Skeletal muscle tissue (tissue), 4 donors: ENCODE data around the gene FBXO31. TPM values are rescaled to one million over a fixed set of nuclear protein-coding genes. Genes with fewer than 3 reads are reported as not detected.

Source experiments
- H3K27ac ChIP-seq: one replicate; pipeline ENCODE4 v1.7.0; 2013; ENCODE audit warnings: mild to moderate bottlenecking, low read depth, low read length, inconsistent platforms
- H3K27me3 ChIP-seq, 3 donors: one replicate each; pipeline ENCODE4 v1.7.0; 2013; ENCODE audit warnings: low read length in 3 of 3; ENCODE audit not compliant: control insufficient read depth in 3 of 3, insufficient read depth in 3 of 3
- H3K36me3 ChIP-seq, 3 donors: one replicate each; pipeline ENCODE4 v1.7.0; 2013; ENCODE audit warnings: low read length in 3 of 3; ENCODE audit not compliant: control insufficient read depth in 3 of 3, insufficient read depth in 3 of 3
- H3K4me1 ChIP-seq, 3 donors: one replicate each; pipeline ENCODE4 v1.7.0; 2013; ENCODE audit warnings: low read length in 3 of 3, mild to moderate bottlenecking in 3 of 3; ENCODE audit not compliant: control insufficient read depth in 3 of 3, insufficient read depth in 3 of 3
- H3K4me3 ChIP-seq, 3 donors: one replicate each; pipeline ENCODE4 v1.7.0; 2013; ENCODE audit warnings: low read length in 3 of 3
- H3K9ac ChIP-seq, 3 donors: one replicate each; pipeline ENCODE4 v1.7.0; 2013; ENCODE audit warnings: low read length in 3 of 3, mild to moderate bottlenecking in 3 of 3, moderate library complexity in 2 of 3, low read depth in 1 of 3
- H3K9me3 ChIP-seq, 3 donors: one replicate each; pipeline ENCODE4 v1.7.0; 2013; ENCODE audit warnings: low read length in 3 of 3; ENCODE audit not compliant: control insufficient read depth in 3 of 3
- total RNA-seq: library from RNA; depleted of rRNA; stranded (reverse); fragments of >200 nt; gene quantifications from one replicate; pipeline ENCODE4 v1.2.3, GENCODE V29; 2014
- donor health status: Osteomylitis.

FBXO31 gene, protein sequence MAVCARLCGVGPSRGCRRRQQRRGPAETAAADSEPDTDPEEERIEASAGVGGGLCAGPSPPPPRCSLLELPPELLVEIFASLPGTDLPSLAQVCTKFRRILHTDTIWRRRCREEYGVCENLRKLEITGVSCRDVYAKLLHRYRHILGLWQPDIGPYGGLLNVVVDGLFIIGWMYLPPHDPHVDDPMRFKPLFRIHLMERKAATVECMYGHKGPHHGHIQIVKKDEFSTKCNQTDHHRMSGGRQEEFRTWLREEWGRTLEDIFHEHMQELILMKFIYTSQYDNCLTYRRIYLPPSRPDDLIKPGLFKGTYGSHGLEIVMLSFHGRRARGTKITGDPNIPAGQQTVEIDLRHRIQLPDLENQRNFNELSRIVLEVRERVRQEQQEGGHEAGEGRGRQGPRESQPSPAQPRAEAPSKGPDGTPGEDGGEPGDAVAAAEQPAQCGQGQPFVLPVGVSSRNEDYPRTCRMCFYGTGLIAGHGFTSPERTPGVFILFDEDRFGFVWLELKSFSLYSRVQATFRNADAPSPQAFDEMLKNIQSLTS
- total RNA-seq: 26.6 TPM

DNA sequence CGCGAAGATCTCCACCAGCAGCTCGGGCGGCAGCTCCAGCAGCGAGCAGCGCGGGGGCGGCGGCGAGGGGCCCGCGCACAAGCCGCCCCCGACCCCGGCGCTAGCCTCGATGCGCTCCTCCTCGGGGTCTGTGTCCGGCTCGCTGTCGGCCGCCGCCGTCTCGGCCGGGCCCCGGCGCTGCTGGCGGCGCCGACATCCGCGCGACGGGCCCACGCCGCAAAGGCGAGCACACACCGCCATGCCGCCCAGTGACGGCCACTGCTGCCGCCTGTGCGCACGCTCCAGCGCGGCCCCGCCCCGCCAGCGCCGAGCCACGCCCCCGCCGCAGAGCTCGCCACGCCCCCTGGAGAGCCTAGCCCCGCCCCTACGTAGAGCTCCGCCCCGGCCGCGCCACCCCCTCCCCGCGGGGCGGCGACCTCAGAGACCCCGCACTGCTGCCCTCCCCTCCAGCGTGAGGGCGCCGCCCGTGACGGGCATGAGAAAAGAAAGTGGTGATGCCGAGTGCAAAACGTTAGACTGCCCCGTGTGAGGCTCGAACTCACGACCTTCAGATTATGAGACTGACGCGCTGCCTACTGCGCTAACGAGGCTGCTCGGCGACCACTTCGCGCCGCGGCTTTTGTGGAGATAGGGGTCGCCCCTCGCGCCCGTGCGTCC lies at the start of gene FBXO31:
FBXO31 (minus strand) TSS at position 272 of the 657 bp plus-strand sequence; CDS start at position 240, 32 bp downstream.
- Histone ChIP-seq H3K4me1 (peaks cover 43 to 64% (median 47%) of the 10 kb centered on the region in 3 donors), H3K36me3 (peaks cover 0 to 2% (median 0%) of the 10 kb centered on the region in 3 donors), H3K4me3 (peak within 1 kb of the TSS; percentile 62 to 87 (median 80)), H3K9me3 (no peaks in the 10 kb centered on the region), H3K27ac (peak within 1 kb of the TSS; percentile 93), H3K27me3 (no peaks in the 10 kb centered on the region), H3K9ac (peak within 1 kb of the TSS; percentile 86 to 89 (median 88))

DNA sequence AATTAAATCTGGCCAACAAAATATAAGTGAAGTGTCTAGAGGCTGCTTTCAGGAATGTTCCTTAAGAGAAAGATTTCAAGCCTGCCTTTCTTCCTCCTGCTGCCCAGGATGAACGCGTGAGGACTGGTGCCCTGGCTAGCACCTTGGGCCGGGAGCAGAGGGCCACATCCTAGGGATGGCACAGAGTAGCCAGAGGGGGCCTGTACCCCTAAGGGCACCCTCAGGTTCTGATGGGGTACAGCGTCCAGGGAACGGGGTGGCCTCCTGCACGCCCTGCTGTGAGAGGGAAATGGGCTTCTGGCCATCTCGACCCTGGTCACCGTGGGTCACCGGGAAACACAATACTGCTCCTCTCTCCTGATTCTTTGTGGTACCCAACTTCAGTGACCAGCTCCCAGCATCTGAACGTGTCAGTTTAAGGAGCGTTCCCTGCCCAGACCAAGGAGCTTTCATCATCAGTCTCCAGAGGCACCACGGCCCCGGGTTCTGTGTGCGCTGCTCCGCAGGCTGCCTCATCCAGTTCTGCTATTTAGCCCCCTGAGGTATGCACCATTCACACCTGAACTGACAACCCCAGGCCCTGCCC lies 48.8 kb upstream of the FBXO31 start:
- H3K27me3 ChIP-seq: no peaks in the 10 kb centered on the region
- peaks cover 7 to 18% (median 13%) of the 10 kb centered on the region in 3 donors for H3K4me1 ChIP-seq
- no peak overlapping the region for H3K9ac ChIP-seq
- no peak overlapping the region for H3K27ac ChIP-seq
- no peak overlapping the region for H3K4me3 ChIP-seq
- peaks cover 4 to 13% (median 12%) of the 10 kb centered on the region in 3 donors for H3K36me3 ChIP-seq
- no peaks in the 10 kb centered on the region for H3K9me3 ChIP-seq

DNA sequence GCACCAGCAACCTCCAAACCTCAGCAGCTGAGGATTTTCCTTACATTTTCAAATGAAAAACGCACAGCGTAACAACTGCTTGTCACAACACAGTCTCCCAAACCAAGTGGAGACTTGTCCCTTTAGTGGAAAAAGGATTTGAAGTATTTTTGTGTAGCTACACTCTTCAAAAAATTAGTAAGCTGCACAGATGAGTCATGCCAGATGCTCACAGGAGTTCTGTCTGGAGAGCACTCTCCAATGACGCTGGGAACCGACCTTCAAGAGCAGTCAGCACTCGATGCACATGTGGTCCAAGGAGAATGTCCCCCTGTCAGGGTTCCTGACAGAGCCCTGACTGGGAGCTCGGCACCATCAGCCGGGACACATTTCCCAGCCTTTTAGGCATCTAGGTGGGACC lies 48.4 kb upstream of the FBXO31 start:
- Histone ChIP-seq H3K4me1 (peaks cover 7 to 18% (median 13%) of the 10 kb centered on the region in 3 donors), H3K9me3 (no peaks in the 10 kb centered on the region), H3K9ac (no peak overlapping the region), H3K27ac (no peak overlapping the region), H3K4me3 (no peak overlapping the region), H3K36me3 (peaks cover 4 to 14% (median 12%) of the 10 kb centered on the region in 3 donors), H3K27me3 (no peaks in the 10 kb centered on the region)

DNA sequence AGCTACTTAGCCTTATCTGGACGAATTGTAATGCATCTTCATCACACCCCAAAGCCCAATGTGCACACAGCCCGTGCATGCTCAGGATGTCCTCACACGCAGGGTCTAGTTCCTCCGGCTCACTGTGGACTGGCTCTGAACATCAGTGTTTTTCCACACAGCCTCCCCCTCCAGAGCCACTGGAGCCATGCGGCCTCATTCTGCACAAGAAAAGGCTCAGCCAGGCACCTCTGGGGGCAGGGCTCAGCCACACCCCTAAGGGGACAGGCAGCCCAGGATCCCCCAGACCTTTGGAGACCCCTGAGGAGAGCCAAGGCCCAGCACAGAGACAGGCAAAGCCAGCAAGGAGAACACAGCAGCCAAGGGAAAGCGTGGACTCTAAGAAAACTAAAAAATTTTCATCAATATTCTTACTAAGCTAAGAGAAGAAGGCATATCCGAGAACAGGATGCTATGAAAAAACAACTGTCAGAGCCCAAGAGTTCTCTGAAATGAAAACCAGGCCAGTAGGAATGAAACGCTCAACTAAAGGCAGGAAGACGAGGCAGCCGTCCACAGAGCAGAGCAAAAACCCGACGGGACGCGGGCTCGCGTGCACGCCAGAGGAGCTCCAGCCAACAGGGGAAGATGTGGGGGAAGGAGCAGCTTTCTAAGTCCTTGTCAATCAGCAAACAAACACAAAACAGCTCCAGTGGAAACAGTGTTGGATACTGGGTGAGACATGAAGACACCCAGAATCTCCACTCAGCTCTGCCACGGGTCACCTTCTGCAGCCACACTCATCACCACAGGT lies 43.0 kb upstream of the FBXO31 start:
- Histone ChIP-seq H3K9me3 (no peaks in the 10 kb centered on the region), H3K27me3 (no peaks in the 10 kb centered on the region), H3K27ac (no peak overlapping the region), H3K4me1 (no peaks in the 10 kb centered on the region), H3K36me3 (peaks cover 18 to 28% (median 25%) of the 10 kb centered on the region in 3 donors), H3K4me3 (no peak overlapping the region), H3K9ac (no peak overlapping the region)

DNA sequence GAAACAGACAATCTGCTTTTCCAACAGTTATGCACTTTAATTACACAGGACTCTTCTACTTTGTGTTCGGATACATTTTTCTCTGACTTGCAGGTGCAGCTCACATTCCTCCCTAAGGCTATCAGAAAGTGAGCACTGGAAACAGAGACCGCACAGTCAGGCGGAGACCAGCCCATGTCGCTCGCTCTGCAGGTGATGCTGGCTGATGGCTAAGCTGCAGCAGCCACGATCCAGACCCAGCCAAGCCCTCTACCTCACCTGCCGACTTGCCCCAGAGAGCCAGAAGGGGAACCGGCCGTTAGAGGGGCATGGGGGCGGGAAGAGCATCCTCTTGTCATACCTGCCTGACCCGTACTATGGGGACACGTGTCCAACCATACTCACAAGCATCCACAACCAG lies 42.4 kb upstream of the FBXO31 start:
- H3K36me3 ChIP-seq: peaks cover 25 to 31% (median 26%) of the 10 kb centered on the region in 3 donors
- H3K27ac ChIP-seq: no peak overlapping the region

DNA sequence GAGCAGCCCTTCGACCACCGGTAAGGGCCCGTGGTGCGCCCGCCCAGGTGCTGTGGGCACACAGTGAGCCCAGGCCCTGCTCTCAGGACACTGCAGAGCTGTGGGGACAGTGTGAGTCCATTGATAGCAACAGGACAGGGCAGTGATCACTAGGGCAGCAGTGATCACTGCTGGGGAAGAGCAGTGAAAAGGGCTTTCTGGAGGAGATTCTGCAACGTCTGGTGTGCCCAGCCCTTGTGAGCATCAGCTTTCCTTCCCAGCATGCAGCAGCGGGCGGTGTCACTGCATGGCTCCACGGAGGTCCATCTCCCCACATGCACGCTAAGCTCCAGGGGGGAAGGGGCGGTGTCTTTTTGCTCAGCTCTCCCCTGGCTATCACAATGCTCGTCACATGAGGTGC lies 40.7 kb upstream of the FBXO31 start:
- no peak overlapping the region for H3K9ac ChIP-seq
- H3K4me1 ChIP-seq: no peaks in the 10 kb centered on the region
- H3K27me3 ChIP-seq: no peaks in the 10 kb centered on the region
- no peaks in the 10 kb centered on the region for H3K9me3 ChIP-seq
- H3K4me3 ChIP-seq: no peak overlapping the region
- H3K27ac ChIP-seq: no peak overlapping the region
- H3K36me3 ChIP-seq: peaks cover 34 to 45% (median 34%) of the 10 kb centered on the region in 3 donors

More for the DNA sequence above, 42.4 kb upstream of the FBXO31 start:
- Histone ChIP-seq H3K9me3 (no peaks in the 10 kb centered on the region), H3K9ac (no peak overlapping the region), H3K4me1 (no peaks in the 10 kb centered on the region), H3K4me3 (no peak overlapping the region), H3K27me3 (no peaks in the 10 kb centered on the region)

DNA sequence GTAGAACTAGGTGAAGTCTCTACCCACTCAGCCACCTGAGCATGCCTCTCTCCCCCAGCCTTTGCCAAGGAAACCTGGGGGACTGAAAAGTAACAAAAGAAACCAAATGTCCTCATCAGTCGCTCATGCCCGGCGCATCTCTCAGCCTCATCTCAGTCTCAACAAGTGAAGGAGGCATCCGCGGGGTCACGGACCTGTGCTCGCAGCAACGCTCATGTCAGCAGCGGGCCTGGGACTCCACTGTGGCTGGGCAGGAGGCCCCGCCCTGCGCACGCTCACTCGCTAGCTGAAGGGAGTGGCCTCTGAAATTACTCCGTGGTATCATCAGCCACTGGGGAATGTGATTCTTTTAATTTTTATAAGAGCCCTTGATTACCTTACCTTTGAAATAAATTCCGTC lies 39.9 kb upstream of the FBXO31 start:
- Histone ChIP-seq H3K36me3 (peaks cover 33 to 43% (median 34%) of the 10 kb centered on the region in 3 donors), H3K4me1 (no peaks in the 10 kb centered on the region), H3K4me3 (no peak overlapping the region), H3K9me3 (no peaks in the 10 kb centered on the region), H3K27me3 (no peaks in the 10 kb centered on the region), H3K27ac (no peak overlapping the region), H3K9ac (no peak overlapping the region)

DNA sequence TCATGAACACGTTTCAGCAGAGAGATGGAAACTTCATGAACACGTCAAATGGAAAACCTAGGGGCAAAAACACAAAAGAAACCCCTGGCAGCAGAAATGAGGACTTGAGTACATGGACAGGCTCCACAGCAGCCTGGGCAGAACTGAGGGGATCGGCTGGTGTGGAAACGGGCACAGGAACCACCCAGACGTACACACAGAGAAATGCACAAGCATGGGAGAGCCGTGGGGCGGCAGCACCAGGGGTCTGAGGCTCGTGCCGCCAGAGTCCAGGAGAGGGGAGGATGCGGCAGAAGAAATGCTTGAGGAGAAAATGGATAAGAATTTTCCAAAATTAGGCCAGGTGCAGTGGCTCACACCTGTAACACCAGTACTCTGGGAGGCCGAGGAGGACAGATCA lies 38.5 kb upstream of the FBXO31 start:
- H3K9ac ChIP-seq: no peak overlapping the region
- H3K4me1 ChIP-seq: peaks cover 0 to 2% (median 0%) of the 10 kb centered on the region in 3 donors
- H3K27me3 ChIP-seq: no peaks in the 10 kb centered on the region
- H3K27ac ChIP-seq: no peak overlapping the region
- no peak overlapping the region for H3K4me3 ChIP-seq
- H3K9me3 ChIP-seq: no peaks in the 10 kb centered on the region
- peaks cover 41 to 55% (median 44%) of the 10 kb centered on the region in 3 donors for H3K36me3 ChIP-seq
